Body of pancreas (tissue), 4 donors: Measurements from ENCODE around the gene FOSL1. TPM values are rescaled to one million over a fixed set of nuclear protein-coding genes. Genes with fewer than 3 reads are reported as not detected.

ENCODE experiments used
- ATAC-seq: fragments of 150-250 bp; one replicate; pipeline ENCODE4 v1.9.1; 2016
- DNase-seq, 4 donors: peaks; one replicate each; pipeline ENCODE4 v3.0.0-alpha.2; 2019
- H3K27ac ChIP-seq, 4 donors: fragments of 200-600 bp; sonication (generic); 1 replicate in 3 of 4; 2 replicates in 1 of 4; pipeline versions ENCODE4 v1.5.1 to v1.6.1; 2016 to 2019; ENCODE audit warnings: mild to moderate bottlenecking in 1 of 4, mixed read lengths in 1 of 4, moderate library complexity in 1 of 4
- H3K27me3 ChIP-seq, 2 donors: fragments of 200-600 bp; sonication (generic); one replicate each; pipeline ENCODE4 v1.6.0; 2016; ENCODE audit warnings: mild to moderate bottlenecking in 1 of 2
- H3K36me3 ChIP-seq, 2 donors: fragments of 200-600 bp; sonication (generic); replicated peaks in 1 of 2; 2 replicates each; pipeline ENCODE4 v1.5.1; 2016; ENCODE audit warnings: low read depth in 2 of 2; ENCODE audit not compliant: insufficient read depth in 1 of 2
- H3K4me1 ChIP-seq: fragments of 200-600 bp; sonication (generic); one replicate; pipeline ENCODE4 v1.6.0; 2016
- H3K4me3 ChIP-seq, 2 donors: fragments of 200-600 bp; sonication (generic); 1 replicate in 1 of 2; 2 replicates in 1 of 2; pipeline ENCODE4 v1.5.1; 2016 to 2019
- H3K9me3 ChIP-seq, 3 donors: fragments of 200-600 bp; sonication (generic); 1 replicate in 2 of 3; 2 replicates in 1 of 3; pipeline ENCODE4 v1.5.1; 2016
- CTCF ChIP-seq, 7 experiments: fragments of 450-650 bp in 4 of 7; fragments of 200-600 bp in 3 of 7; sonication (generic) in 3 of 7; IDR thresholded peaks; one replicate each; pipeline ENCODE4 v1.5.1; 2016 to 2019; ENCODE audit warnings: antibody characterized with exemption in 7 of 7
- POLR2A ChIP-seq, 3 donors: fragments of 450-650 bp; IDR thresholded peaks; one replicate each; pipeline ENCODE4 v1.6.1; 2016; ENCODE audit warnings: antibody characterized with exemption in 3 of 3, mild to moderate bottlenecking in 2 of 3
- WGBS, 2 donors: methylation state at CpG; one replicate each; pipeline ENCODE4 v1.1.5; 2017; 5-methylcytosine and 5-hydroxymethylcytosine counted together
- intact Hi-C: fragments of 100-400 bp; cut with DNase I; formaldehyde crosslinking; loops from one replicate; pipeline ENCODE4 v1.15.1; 2023
- total RNA-seq, 2 donors: library from RNA; depleted of rRNA; stranded (reverse); fragments of >200 nt; gene quantifications; one replicate each; pipeline ENCODE4 v1.1.0, GENCODE V29; 2016

Gene FOSL1
- total RNA-seq, 2 donors from 2014 or later: 0.52 to 17.8 TPM

GRCh38 chr11:65916391-65916790, 16.2 kb upstream of the FOSL1 start:
- TF ChIP-seq POLR2A (IDR thresholded peaks at IDR 0.05): no peak
- no peak for TF ChIP-seq CTCF (IDR thresholded peaks at IDR 0.05)
- Histone ChIP-seq H3K36me3 (no peaks in the 10 kb centered on the region), H3K4me3 (no peak overlapping the region), H3K9me3 (no peaks in the 10 kb centered on the region), H3K27ac (peak overlapping the region in 3 of 4 donors; percentile 34 to 62 (median 61)), H3K4me1 (peaks cover 49% of the 10 kb centered on the region), H3K27me3 (no peaks in the 10 kb centered on the region)
- 73 to 86% methylated on average over 6 to 7 of the region's 7 CpGs for WGBS, 2 donors
- intact Hi-C loops: no loop called here
- DNase-seq: no peak
- no peak for ATAC-seq

GRCh38 chr11:65915821-65916251, 15.6 kb upstream of the FOSL1 start:
- H3K4me3 ChIP-seq: no peak overlapping the region
- ATAC-seq: peak; percentile 11

GRCh38 chr11:65915101-65915820, 15.1 kb upstream of the FOSL1 start:
- no peak overlapping the region for H3K4me3 ChIP-seq
- no peaks in the 10 kb centered on the region for H3K9me3 ChIP-seq
- intact Hi-C loops: no loop called here
- H3K27ac ChIP-seq: peak overlapping the region; percentile 25 to 62 (median 48)
- peaks cover 40% of the 10 kb centered on the region for H3K4me1 ChIP-seq
- TF ChIP-seq CTCF (IDR thresholded peaks at IDR 0.05): no peak
- TF ChIP-seq POLR2A (IDR thresholded peaks at IDR 0.05): no peak
- DNase-seq: no peak
- no peak for ATAC-seq
- no peaks in the 10 kb centered on the region for H3K36me3 ChIP-seq
- WGBS, 2 donors: 55 to 77% methylated on average over 8 to 10 of the region's 10 CpGs
- H3K27me3 ChIP-seq: no peaks in the 10 kb centered on the region

More at GRCh38 chr11:65915821-65916251, 15.6 kb upstream of the FOSL1 start:
- no peaks in the 10 kb centered on the region for H3K9me3 ChIP-seq
- no peaks in the 10 kb centered on the region for H3K36me3 ChIP-seq
- intact Hi-C loops: no loop called here
- H3K27me3 ChIP-seq: no peaks in the 10 kb centered on the region
- 18 to 37% methylated on average over 2 to 13 of the region's 13 CpGs for WGBS, 2 donors
- peaks cover 46% of the 10 kb centered on the region for H3K4me1 ChIP-seq
- DNase-seq: peak; percentile 57 to 75 (median 65)
- H3K27ac ChIP-seq: peak overlapping the region; percentile 25 to 62 (median 48)
- TF ChIP-seq POLR2A (IDR thresholded peaks at IDR 0.05): peak in 2 of 3 donors; percentile 12 to 23
- no peak for TF ChIP-seq CTCF (IDR thresholded peaks at IDR 0.05)

- no peak overlapping the region for H3K27ac ChIP-seq
- intact Hi-C loops: no loop called here
- WGBS, 2 donors: 68 to 82% methylated on average over 2 to 4 of the region's 4 CpGs
- ATAC-seq (no peak), DNase-seq (no peak)
- no peak for TF ChIP-seq CTCF (IDR thresholded peaks at IDR 0.05)
- no peak for TF ChIP-seq POLR2A (IDR thresholded peaks at IDR 0.05)
- no peaks in the 10 kb centered on the region for H3K9me3 ChIP-seq
- H3K36me3 ChIP-seq: no peaks in the 10 kb centered on the region
- H3K27me3 ChIP-seq: no peaks in the 10 kb centered on the region
- H3K4me1 ChIP-seq: peaks cover 30% of the 10 kb centered on the region
- H3K4me3 ChIP-seq: no peak overlapping the region
Observed at GRCh38 chr11:65912845-65913244, 12.7 kb upstream of the FOSL1 start.
